Measurements from ENCODE around the gene ARSG.

The ARSG gene

GRCh38 chr17:68460146-68460545 is 168.9 kb downstream of the ARSG start:
- H3K4me3 ChIP-seq (ENCODE audit: low read length), result no peak overlapping the region
- H3K27ac ChIP-seq (ENCODE audit: low read depth, low read length), result no peak overlapping the region

GRCh38 chr17:68460715-68461114 is 169.4 kb downstream of the ARSG start:
- Histone ChIP-seq H3K27me3 (ENCODE audit: control insufficient read depth, low read length) (0 out of 2 replicates have a peak, but pooled peaks cover 5% of the 10 kb centered on the region), H3K9me3 (ENCODE audit: control insufficient read depth, insufficient read depth, low read length) (no peaks in the 10 kb centered on the region), H3K27ac (ENCODE audit: low read depth, low read length) (no peak overlapping the region), H3K4me1 (ENCODE audit: control insufficient read depth, low read length) (peaks cover 57% of the 10 kb centered on the region), H3K4me3 (ENCODE audit: low read length) (no peak overlapping the region), H3K4me2 (ENCODE audit: low read length) (0 out of 2 replicates have a peak overlapping the region, but pooled peaks have one; percentile 13), H4K20me1 (ENCODE audit: control insufficient read depth, insufficient read depth, low read depth, low read length) (no peaks in the 10 kb centered on the region), H3K36me3 (ENCODE audit: control insufficient read depth, low read length) (no peaks in the 10 kb centered on the region), H3K9me2 (replicated peaks; ENCODE audit: control insufficient read depth, low read length) (no peaks in the 10 kb centered on the region), H3F3A (ENCODE audit: control insufficient read depth, insufficient read depth) (peaks cover 4% of the 10 kb centered on the region; the same call in 1 of the 2 replicates), H3K79me2 (ENCODE audit: control insufficient read depth, low read length) (no peaks in the 10 kb centered on the region)
- TF ChIP-seq EZH2phosphoT487 (IDR thresholded peaks at IDR 0.05; ENCODE audit: borderline replicate concordance, low read length) (no peak), CTCF (IDR thresholded peaks at IDR 0.05; ENCODE audit: low read depth, low read length, poor library complexity, severe bottlenecking) (no peak)

More at GRCh38 chr17:68460146-68460545, 168.9 kb downstream of the ARSG start:
- peaks cover 4% of the 10 kb centered on the region; the same call in 1 of the 2 replicates for H3F3A ChIP-seq (ENCODE audit: control insufficient read depth, insufficient read depth)
- TF ChIP-seq CTCF (IDR thresholded peaks at IDR 0.05; ENCODE audit: low read depth, low read length, poor library complexity, severe bottlenecking) (no peak), EZH2phosphoT487 (IDR thresholded peaks at IDR 0.05; ENCODE audit: borderline replicate concordance, low read length) (no peak)
- no peaks in the 10 kb centered on the region for H3K9me3 ChIP-seq (ENCODE audit: control insufficient read depth, insufficient read depth, low read length)
- H4K20me1 ChIP-seq (ENCODE audit: control insufficient read depth, insufficient read depth, low read depth, low read length), result no peaks in the 10 kb centered on the region
- peaks cover 60% of the 10 kb centered on the region for H3K4me1 ChIP-seq (ENCODE audit: control insufficient read depth, low read length)
- H3K27me3 ChIP-seq (ENCODE audit: control insufficient read depth, low read length), result 0 out of 2 replicates have a peak, but pooled peaks cover 5% of the 10 kb centered on the region
- no peaks in the 10 kb centered on the region for H3K36me3 ChIP-seq (ENCODE audit: control insufficient read depth, low read length)
- H3K4me2 ChIP-seq (ENCODE audit: low read length), result peak overlapping the region; percentile 13; the same call in 1 of the 2 replicates
- no peaks in the 10 kb centered on the region for H3K9me2 ChIP-seq (replicated peaks; ENCODE audit: control insufficient read depth, low read length)
- no peaks in the 10 kb centered on the region for H3K79me2 ChIP-seq (ENCODE audit: control insufficient read depth, low read length)

- Histone ChIP-seq H3K27ac (ENCODE audit: low read depth, low read length) (no peak overlapping the region), H3K4me2 (ENCODE audit: low read length) (peak overlapping the region; percentile 27; the same call in 1 of the 2 replicates)
- TF ChIP-seq EZH2phosphoT487 (IDR thresholded peaks at IDR 0.05; ENCODE audit: borderline replicate concordance, low read length), result no peak
Measured at GRCh38 chr17:68461122-68461539, 169.8 kb downstream of the ARSG start.

GRCh38 chr17:68461589-68461988 is 170.3 kb downstream of the ARSG start:
- Histone ChIP-seq H3K27me3 (ENCODE audit: control insufficient read depth, low read length) (0 out of 2 replicates have a peak, but pooled peaks cover 5% of the 10 kb centered on the region), H3K4me1 (ENCODE audit: control insufficient read depth, low read length) (peaks cover 62% of the 10 kb centered on the region), H4K20me1 (ENCODE audit: control insufficient read depth, insufficient read depth, low read depth, low read length) (no peaks in the 10 kb centered on the region), H3K27ac (ENCODE audit: low read depth, low read length) (no peak overlapping the region), H3K36me3 (ENCODE audit: control insufficient read depth, low read length) (no peaks in the 10 kb centered on the region), H3K9me2 (replicated peaks; ENCODE audit: control insufficient read depth, low read length) (no peaks in the 10 kb centered on the region), H3K4me2 (ENCODE audit: low read length) (peak overlapping the region; percentile 27), H3K79me2 (ENCODE audit: control insufficient read depth, low read length) (no peaks in the 10 kb centered on the region), H3F3A (ENCODE audit: control insufficient read depth, insufficient read depth) (peaks cover 4% of the 10 kb centered on the region; the same call in 1 of the 2 replicates), H3K4me3 (ENCODE audit: low read length) (no peak overlapping the region), H3K9me3 (ENCODE audit: control insufficient read depth, insufficient read depth, low read length) (no peaks in the 10 kb centered on the region)
- no peak for TF ChIP-seq CTCF (IDR thresholded peaks at IDR 0.05; ENCODE audit: low read depth, low read length, poor library complexity, severe bottlenecking)

More at GRCh38 chr17:68461122-68461539, 169.8 kb downstream of the ARSG start:
- H3K9me3 ChIP-seq (ENCODE audit: control insufficient read depth, insufficient read depth, low read length), result no peaks in the 10 kb centered on the region
- no peak overlapping the region for H3K4me3 ChIP-seq (ENCODE audit: low read length)
- H3K9me2 ChIP-seq (replicated peaks; ENCODE audit: control insufficient read depth, low read length), result no peaks in the 10 kb centered on the region
- 0 out of 2 replicates have a peak, but pooled peaks cover 5% of the 10 kb centered on the region for H3K27me3 ChIP-seq (ENCODE audit: control insufficient read depth, low read length)
- H3K36me3 ChIP-seq (ENCODE audit: control insufficient read depth, low read length), result no peaks in the 10 kb centered on the region
- peaks cover 60% of the 10 kb centered on the region for H3K4me1 ChIP-seq (ENCODE audit: control insufficient read depth, low read length)
- no peaks in the 10 kb centered on the region for H3K79me2 ChIP-seq (ENCODE audit: control insufficient read depth, low read length)
- H3F3A ChIP-seq (ENCODE audit: control insufficient read depth, insufficient read depth), result peaks cover 4% of the 10 kb centered on the region; the same call in 1 of the 2 replicates
- no peaks in the 10 kb centered on the region for H4K20me1 ChIP-seq (ENCODE audit: control insufficient read depth, insufficient read depth, low read depth, low read length)
